Mucosa of rectum (tissue), 2 donors: ENCODE measurements around the gene CHCT1.
"Not testable (repeated sequence)": the region's sequence is repeated elsewhere in the genome, so short reads cannot be mapped to it uniquely, and the experiment has no call there.

Source experiments
- H3K27ac ChIP-seq, 2 donors: one replicate each; pipeline ENCODE4 v1.7.0; 2013; ENCODE audit warnings: inconsistent platforms in 2 of 2, low read depth in 2 of 2, low read length in 2 of 2
- H3K27me3 ChIP-seq, 2 donors: one replicate each; pipeline ENCODE4 v1.7.0; 2013; ENCODE audit warnings: low read length in 2 of 2; ENCODE audit not compliant: control insufficient read depth in 2 of 2, insufficient read depth in 2 of 2
- H3K36me3 ChIP-seq, 2 donors: one replicate each; pipeline ENCODE4 v1.7.0; 2013; ENCODE audit warnings: low read length in 2 of 2; ENCODE audit not compliant: control insufficient read depth in 2 of 2, insufficient read depth in 2 of 2
- H3K4me1 ChIP-seq, 2 donors: one replicate each; pipeline ENCODE4 v1.7.0; 2013; ENCODE audit warnings: low read length in 2 of 2, mild to moderate bottlenecking in 1 of 2; ENCODE audit not compliant: control insufficient read depth in 2 of 2, insufficient read depth in 2 of 2
- H3K4me3 ChIP-seq, 2 donors: one replicate each; pipeline ENCODE4 v1.7.0; 2013; ENCODE audit warnings: low read length in 2 of 2
- H3K9ac ChIP-seq, 2 donors: one replicate each; pipeline ENCODE4 v1.7.0; 2013; ENCODE audit warnings: low read length in 2 of 2, low read depth in 1 of 2, mild to moderate bottlenecking in 1 of 2
- H3K9me3 ChIP-seq, 2 donors: one replicate each; pipeline ENCODE4 v1.7.0; 2013; ENCODE audit warnings: low read length in 2 of 2; ENCODE audit not compliant: control insufficient read depth in 2 of 2
- donor health status: healthy.
- donor health status: Normal muscosa, but diverticular disease.

The CHCT1 gene

GRCh38 chr17:60421273-60422161, 772 bp upstream of the CHCT1 start:
- Histone ChIP-seq H3K9ac (peak overlapping the region; percentile 14 to 65), H3K4me1 (peaks cover 0 to 8% of the 10 kb centered on the region in 2 donors), H3K9me3 (no peaks in the 10 kb centered on the region), H3K27me3 (no peaks in the 10 kb centered on the region), H3K36me3 (no peaks in the 10 kb centered on the region), H3K27ac (peak overlapping the region in 1 of 2 donors; percentile 9), H3K4me3 (peak overlapping the region; percentile 62 to 72)

- Histone ChIP-seq H3K9ac (no peak overlapping the region), H3K4me1 (peaks cover 0 to 8% of the 10 kb centered on the region in 2 donors), H3K27me3 (no peaks in the 10 kb centered on the region), H3K9me3 (no peaks in the 10 kb centered on the region), H3K27ac (no peak overlapping the region), H3K4me3 (no peak overlapping the region), H3K36me3 (no peaks in the 10 kb centered on the region)
Measured at GRCh38 chr17:60423865-60424264, 1.6 kb downstream of the CHCT1 start.

- Histone ChIP-seq H3K27ac (no peak overlapping the region), H3K9ac (no peak overlapping the region), H3K36me3 (no peaks in the 10 kb centered on the region), H3K27me3 (no peaks in the 10 kb centered on the region), H3K4me3 (no peak overlapping the region), H3K4me1 (peaks cover 0 to 8% of the 10 kb centered on the region in 2 donors), H3K9me3 (no peaks in the 10 kb centered on the region)
Measured at GRCh38 chr17:60425626-60426025, 3.3 kb downstream of the CHCT1 start.

- Histone ChIP-seq H3K9ac (no peak overlapping the region), H3K36me3 (no peaks in the 10 kb centered on the region), H3K4me3 (no peak overlapping the region)
Measured at GRCh38 chr17:60426596-60426995, 4.3 kb downstream of the CHCT1 start.

GRCh38 chr17:60428491-60428890, 6.2 kb downstream of the CHCT1 start:
- H3K9ac ChIP-seq, H3K27me3 ChIP-seq, H3K27ac ChIP-seq, H3K36me3 ChIP-seq, H3K9me3 ChIP-seq, H3K4me3 ChIP-seq, H3K4me1 ChIP-seq: not testable (repeated sequence)

More at GRCh38 chr17:60426596-60426995, 4.3 kb downstream of the CHCT1 start:
- Histone ChIP-seq H3K4me1 (no peaks in the 10 kb centered on the region), H3K9me3 (no peaks in the 10 kb centered on the region), H3K27ac (no peak overlapping the region), H3K27me3 (no peaks in the 10 kb centered on the region)

GRCh38 chr17:60430561-60430960, 8.3 kb downstream of the CHCT1 start:
- not testable (repeated sequence) for H3K27me3 ChIP-seq, H3K9ac ChIP-seq, H3K9me3 ChIP-seq, H3K36me3 ChIP-seq, H3K27ac ChIP-seq, H3K4me1 ChIP-seq, H3K4me3 ChIP-seq

GRCh38 chr17:60433021-60433997, 11.0 kb downstream of the CHCT1 start:
- H3K4me3 ChIP-seq, H3K4me1 ChIP-seq, H3K27ac ChIP-seq, H3K9me3 ChIP-seq, H3K9ac ChIP-seq, H3K27me3 ChIP-seq, H3K36me3 ChIP-seq: not testable (repeated sequence)

GRCh38 chr17:60435244-60436167, 13.2 kb downstream of the CHCT1 start:
- no peak overlapping the region for H3K9ac ChIP-seq
- peaks cover 0 to 3% of the 10 kb centered on the region in 2 donors for H3K4me1 ChIP-seq
- H3K9me3 ChIP-seq, result no peaks in the 10 kb centered on the region
- no peak overlapping the region for H3K27ac ChIP-seq
- H3K36me3 ChIP-seq, result no peaks in the 10 kb centered on the region
- H3K4me3 ChIP-seq, result no peak overlapping the region
- no peaks in the 10 kb centered on the region for H3K27me3 ChIP-seq

GRCh38 chr17:60436676-60437075, 14.4 kb downstream of the CHCT1 start:
- Histone ChIP-seq H3K27ac (no peak overlapping the region), H3K9me3 (no peaks in the 10 kb centered on the region), H3K4me3 (no peak overlapping the region), H3K27me3 (no peaks in the 10 kb centered on the region), H3K36me3 (no peaks in the 10 kb centered on the region), H3K9ac (no peak overlapping the region), H3K4me1 (peaks cover 0 to 3% of the 10 kb centered on the region in 2 donors)
